NCI-H2029 treated with DMSO at 0.1 percent for 48 hours (cell line): ENCODE measurements around the gene KRTAP10-11.
"Not testable (repeated sequence)": the region's sequence is repeated elsewhere in the genome, so short reads cannot be mapped to it uniquely, and the experiment has no call there.

Experiments
- DNase-seq: peaks from one replicate; lab custom pipeline; 2025; lab: John Stamatoyannopoulos, UW

KRTAP10-11 gene, protein sequence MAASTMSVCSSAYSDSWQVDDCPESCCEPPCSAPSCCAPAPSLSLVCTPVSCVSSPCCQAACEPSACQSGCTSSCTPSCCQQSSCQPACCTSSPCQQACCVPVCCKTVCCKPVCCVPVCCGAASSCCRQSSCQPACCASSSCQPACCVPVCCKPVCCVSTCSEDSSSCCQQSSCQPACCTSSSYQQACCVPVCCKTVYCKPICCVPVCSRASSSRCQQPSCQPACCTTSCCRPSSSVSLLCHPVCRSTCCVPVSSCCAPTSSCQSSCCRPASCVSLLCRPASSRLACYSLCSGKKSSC

DNA sequence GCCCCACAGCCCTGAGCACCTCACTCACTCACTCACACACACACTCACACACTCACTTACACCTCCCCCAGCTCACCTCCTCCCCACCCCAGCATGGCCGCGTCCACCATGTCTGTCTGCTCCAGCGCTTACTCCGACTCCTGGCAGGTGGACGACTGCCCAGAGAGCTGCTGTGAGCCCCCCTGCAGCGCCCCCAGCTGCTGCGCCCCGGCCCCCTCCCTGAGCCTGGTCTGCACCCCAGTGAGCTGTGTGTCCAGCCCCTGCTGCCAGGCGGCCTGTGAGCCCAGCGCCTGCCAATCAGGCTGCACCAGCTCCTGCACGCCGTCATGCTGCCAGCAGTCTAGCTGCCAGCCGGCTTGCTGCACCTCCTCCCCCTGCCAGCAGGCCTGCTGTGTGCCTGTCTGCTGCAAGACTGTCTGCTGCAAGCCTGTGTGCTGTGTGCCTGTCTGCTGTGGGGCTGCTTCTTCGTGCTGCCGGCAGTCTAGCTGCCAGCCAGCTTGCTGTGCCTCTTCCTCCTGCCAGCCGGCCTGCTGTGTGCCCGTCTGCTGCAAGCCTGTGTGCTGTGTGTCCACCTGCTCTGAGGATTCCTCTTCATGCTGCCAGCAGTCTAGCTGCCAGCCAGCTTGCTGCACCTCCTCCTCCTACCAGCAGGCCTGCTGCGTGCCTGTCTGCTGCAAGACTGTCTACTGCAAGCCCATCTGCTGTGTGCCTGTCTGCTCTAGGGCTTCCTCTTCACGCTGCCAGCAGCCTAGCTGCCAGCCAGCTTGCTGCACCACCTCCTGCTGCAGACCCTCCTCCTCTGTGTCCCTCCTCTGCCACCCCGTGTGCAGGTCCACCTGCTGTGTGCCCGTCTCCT is at the start of gene KRTAP10-11:
TSS of gene KRTAP10-11 (plus strand) at position 49 of the 856 bp plus-strand sequence. CDS start at position 94, 45 bp downstream.
- DNase-seq = not testable (repeated sequence)

DNA sequence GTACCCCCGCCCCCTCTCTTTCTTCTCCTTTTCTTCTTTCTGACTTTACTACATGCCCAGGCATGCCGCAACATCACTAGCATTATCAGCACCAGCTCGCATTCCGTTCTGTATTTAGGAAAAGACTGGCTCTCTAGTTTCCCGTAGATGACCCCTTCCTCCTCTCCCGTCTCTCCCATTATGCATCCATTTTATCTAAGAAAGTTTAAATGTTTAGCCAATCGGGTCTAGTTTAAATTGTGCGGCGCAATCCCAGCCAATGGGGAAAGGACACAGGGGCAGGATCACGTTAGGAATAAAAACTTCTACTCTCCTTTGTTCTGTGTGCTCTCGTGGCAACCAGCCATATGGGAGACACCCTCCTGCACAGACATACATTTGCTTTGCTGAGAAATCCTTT is 48.2 kb upstream of the KRTAP10-11 start:
- no peak for DNase-seq

DNA sequence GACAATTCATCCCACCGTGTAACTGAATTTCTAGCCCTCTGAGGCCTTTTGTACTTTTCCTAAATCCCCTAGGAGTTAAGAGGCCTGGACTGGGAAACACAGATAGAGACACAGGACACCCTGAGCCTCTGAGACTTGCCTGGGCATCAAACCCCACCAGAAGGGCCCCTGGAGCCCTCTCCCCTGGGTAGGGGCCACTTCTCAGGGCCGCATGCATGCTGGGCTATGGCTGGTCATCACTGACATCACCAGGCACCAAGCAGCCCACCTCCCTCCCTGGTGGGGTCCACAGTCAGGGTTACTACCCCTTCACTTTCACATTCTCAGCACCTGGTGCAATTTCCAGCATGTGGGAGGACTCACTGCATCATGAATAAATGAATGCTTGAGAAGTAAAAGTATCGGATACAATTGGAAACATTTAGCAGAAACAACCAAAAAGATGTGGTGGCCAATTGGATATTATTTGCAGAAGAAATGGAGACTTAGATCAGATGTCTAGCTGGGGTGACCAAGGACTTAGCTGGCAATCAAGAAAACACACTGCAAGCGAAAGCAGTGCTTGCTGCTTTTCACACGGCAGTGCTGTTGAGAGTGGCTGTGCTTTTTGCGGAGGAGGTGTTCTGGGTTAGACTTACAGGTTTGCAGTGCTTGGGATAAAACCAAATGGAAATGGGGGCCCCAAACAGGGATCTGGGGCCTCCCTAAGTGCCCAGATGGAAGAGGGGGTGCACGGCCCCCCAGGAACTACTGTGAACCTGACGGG is 46.8 kb upstream of the KRTAP10-11 start:
- no peak for DNase-seq

DNA sequence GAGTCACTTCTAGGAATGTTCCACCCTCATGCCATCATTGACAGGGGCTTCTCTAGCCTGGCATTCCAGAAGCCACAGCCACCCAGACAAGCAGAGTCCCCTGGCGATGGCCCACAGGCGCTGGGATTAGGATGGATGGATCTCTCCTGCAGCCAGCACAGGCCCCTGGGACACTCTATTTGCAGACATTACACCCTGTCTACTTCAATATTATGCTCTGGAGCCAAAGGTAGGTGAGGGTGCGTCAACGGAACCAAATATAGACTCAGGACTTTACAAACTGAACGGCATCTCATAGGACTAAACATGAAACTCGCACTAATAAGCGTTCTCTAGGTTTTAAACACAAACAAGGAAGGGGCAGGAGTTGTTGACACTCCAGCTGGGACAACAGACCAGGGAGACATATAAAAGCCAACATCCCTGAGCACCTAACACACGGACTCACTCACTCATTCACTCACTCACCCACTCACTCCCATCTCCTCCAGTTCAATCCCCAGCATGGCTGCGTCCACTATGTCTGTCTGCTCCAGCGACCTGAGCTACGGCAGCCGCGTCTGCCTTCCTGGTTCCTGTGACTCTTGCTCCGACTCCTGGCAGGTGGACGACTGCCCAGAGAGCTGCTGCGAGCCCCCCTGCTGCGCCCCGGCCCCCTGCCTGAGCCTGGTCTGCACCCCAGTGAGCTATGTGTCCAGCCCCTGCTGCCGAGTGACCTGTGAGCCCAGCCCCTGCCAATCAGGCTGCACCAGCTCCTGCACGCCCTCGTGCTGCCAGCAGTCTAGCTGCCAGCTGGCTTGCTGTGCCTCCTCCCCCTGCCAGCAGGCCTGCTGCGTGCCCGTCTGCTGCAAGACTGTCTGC is 45.9 kb upstream of the KRTAP10-11 start, which contains the start of gene KRTAP10-7:
TSS of gene KRTAP10-7 (plus strand) at position 480 of the 861 bp plus-strand sequence. CDS start at position 505, 25 bp downstream.
- DNase-seq = not testable (repeated sequence)

DNA sequence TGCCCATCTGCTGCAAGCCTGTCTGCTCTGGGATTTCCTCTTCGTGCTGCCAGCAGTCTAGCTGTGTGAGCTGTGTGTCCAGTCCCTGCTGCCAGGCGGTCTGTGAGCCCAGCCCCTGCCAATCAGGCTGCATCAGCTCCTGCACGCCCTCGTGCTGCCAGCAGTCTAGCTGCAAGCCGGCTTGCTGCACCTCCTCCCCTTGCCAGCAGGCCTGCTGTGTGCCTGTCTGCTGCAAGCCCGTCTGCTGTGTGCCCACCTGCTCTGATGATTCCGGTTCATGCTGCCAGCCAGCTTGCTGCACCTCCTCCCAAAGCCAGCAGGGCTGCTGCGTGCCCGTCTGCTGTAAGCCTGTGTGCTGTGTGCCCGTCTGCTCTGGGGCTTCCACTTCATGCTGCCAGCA is 45.1 kb upstream of the KRTAP10-11 start:
- DNase-seq = not testable (repeated sequence)

DNA sequence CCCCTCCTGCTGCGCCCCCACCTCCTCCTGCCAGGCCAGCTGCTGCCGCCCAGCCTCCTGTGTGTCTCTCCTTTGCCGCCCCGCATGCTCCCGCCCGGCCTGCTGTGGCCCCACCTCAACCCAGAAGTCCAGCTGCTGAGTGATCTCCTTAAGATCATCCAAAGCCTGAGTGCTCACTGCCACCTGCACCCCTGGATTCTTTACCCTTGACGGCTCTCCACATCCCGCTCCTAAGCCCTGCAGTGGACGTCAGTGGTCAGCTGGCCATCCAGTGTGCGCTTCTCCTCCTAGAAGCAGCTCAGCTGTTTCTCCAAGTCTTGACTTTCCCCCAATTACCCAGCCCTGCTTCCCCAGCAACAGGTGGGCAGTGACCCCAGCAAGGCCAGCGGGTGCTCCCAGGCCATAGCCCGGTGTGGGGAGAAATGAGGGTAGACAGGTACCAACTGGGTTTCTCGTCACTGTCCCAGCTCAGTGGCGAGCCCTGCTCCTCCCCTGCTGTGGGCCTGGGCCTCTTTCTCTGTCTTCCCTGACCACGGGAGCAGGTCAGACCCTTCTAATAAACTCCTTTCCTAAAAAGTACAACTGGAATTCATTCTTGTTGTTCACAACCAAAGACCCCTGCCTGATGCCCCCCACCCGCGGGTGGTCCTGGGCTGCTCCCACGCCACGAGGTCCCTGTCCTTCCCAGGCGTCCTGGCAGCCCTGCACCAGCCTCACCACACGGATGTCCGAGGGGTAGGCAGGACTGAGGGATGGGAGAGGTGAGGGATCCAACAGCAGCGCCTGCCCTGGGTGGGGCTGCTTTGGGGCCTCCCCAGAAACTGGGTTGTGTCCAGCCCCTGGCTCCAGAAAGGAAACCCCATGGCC is 44.4 kb upstream of the KRTAP10-11 start:
- DNase-seq = no peak

DNA sequence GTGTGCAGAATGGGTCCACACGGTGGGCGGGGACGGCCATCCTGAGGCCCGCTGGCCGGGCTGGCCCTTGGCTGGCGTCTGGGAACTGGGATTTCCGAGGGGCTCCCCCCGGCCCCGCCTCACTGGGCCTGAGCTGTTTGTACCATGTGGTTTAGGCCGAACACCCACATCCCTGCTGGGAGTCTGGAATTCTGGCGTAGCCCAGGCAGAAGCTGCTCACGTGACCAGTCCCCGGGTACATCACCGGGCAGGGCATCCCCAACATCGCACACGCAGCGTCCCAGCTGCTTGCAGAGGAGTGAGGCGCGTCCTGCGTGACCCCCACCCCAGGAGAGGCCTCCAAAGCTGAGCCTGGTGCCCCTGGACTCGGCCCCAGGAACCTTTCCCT is 43.8 kb upstream of the KRTAP10-11 start:
- DNase-seq = no peak

DNA sequence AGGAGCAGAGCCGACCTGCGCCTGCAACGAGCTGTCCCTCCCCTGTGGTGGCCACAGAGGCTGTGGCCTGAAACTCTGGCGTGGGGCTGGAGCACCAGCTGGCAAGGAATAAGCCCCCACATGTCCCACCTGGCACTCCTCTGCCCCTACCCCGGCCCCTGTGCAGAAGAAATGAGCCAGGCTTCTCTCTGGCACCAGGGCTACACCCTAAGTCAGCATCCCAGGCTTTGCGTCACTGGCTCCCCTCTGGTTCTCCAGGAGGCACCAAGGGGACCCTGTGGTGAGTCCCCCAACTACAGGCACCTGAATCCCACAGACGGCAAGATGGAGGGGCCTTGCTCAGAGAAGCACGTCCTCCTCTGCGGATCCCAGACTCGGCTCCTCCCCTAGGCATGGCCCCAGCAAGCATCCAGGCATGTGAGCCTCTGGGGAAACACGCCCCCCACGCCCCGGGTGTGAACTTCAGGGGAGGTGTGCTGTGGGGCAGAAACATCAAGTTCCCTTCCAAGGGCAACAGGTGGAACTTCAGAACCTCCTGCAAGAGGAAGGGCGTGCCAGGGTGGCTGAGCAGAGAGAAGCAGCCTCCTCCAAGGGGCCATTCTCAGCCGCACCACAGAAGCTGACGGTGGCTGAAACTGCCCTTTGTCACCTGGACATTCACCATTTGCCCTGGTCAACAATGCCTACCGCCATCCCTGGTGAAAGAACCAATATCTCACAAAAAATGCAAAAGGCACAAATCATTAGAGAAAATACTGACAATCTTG is 42.9 kb upstream of the KRTAP10-11 start:
- no peak for DNase-seq

DNA sequence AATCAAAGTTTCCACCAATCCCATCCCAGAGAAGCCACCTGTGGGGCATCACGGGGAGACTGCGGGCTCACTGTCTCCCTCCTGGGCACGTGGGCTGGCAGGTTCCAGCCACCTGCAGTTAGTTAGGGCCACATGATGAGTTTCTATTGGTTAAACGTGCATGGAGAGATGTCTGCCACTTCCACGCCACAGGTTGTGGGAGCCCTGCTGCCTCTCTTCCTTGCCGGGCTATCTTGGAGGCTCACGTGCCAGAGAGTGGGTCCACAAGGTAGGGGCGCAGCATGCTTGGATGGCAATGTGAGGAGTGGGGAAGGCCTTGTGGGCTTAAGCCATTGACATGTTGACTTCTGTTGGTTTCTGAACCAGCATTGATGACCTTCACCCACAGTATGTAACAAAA is 42.3 kb upstream of the KRTAP10-11 start:
- DNase-seq = no peak

DNA sequence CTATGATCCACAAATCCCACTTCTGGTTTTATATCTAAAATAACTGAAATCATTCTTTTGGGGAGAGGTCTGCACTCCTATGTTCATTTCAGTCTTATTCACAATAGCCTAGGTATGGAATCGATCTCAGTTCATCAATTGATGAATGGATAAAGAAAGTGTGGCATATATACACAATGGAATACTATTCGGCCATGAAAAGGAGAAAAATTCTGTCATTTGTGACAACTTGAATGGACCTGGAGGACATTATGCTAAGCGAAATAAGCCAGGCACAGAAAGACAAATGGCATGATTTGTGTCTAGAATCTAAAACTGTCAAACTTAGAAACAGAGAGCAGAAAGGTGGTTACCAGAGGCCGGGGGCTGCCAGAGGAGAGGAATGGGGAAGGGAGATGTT is 39.7 kb upstream of the KRTAP10-11 start:
- DNase-seq = no peak

DNA sequence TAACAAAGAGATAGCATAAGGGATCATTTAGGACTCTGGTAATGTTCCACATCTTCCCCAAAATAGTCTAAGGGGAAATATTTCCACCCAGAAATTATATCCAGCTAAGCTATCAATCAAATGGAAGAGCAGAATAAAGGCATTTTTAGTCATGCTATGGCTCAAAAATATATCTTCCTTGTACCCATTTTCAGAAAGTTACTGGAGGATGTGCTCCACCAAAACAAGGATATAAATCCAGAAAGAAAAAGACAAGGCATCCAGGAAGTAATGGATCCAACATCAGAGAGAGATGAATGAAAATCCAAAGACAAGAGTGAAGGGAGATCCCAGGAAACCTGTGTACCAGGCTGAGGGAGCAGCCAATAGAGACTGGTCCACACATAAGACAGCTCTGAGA is 37.0 kb upstream of the KRTAP10-11 start:
- no peak for DNase-seq

DNA sequence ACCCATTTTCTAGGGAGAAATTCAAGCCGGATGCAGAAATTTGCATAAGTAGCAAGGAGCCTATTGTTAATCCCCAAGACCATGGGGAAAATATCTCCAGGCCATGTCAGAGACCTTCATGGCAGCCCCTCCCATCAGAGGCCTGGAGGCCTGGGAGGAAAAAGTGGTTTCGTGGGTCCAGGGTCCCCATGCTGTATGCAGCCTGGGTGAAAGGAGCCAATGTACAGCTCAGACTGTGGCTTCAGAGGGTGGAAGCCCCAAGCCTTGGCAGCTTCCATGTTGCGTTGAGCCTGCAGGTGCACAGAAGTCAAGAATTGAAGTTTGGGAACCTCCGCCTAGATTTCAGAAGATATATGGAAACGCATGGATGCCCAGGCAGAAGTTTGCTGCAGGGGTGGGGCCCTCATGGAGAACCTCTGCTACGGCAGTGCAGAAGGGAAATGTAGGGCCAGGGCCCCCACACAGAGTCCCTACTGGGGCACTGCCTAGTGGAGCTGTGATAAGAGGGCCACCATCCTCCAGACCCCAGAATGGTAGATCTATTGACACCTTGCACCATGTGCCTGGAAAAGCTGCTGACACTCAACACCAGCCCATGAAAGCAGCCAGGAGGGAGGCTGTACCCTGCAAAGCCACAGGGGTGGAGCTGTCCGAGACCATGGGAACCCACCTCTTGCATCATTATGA is 35.9 kb upstream of the KRTAP10-11 start:
- not testable (repeated sequence) for DNase-seq

DNA sequence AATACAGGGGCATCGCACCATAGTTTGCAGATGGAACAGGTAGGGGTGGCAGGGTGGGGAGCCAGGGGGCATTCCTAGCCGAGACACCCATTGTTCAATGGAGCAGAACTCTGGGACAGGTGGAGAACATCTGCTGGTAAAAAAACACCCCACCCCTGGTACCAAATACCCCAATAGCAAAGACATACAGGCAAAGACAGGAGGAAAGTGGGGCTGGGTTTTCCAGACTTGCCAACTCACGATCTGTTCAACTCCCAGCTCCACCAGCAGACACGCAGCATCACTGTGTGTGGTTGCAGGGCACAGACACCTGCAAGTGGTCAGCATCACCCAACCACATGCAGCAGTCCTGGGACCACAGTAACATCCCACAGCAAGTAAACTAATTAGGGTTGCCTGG is 34.7 kb upstream of the KRTAP10-11 start:
- no peak for DNase-seq

DNA sequence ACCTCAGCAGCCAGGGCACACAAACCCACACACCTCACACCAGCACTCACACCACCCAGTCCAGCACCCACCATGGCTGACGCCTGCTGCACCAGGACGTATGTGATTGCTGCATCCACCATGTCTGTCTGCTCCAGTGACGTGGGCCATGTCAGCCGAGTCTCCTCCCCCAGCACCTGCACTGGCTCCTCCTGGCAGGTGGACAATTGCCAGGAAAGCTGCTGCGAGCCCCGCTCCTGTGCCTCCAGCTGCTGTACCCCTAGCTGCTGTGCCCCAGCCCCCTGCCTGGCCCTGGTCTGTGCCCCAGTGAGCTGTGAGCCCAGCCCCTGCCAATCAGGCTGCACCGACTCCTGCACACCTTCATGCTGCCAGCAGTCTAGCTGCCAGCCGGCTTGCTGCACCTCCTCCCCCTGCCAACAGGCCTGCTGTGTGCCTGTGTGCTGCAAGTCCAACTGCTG is 34.2 kb upstream of the KRTAP10-11 start, which contains the start of gene KRTAP10-8:
TSS of gene KRTAP10-8 (plus strand) at position 51 of the 458 bp plus-strand sequence. CDS start at position 73, 22 bp downstream.
- DNase-seq = no peak

DNA sequence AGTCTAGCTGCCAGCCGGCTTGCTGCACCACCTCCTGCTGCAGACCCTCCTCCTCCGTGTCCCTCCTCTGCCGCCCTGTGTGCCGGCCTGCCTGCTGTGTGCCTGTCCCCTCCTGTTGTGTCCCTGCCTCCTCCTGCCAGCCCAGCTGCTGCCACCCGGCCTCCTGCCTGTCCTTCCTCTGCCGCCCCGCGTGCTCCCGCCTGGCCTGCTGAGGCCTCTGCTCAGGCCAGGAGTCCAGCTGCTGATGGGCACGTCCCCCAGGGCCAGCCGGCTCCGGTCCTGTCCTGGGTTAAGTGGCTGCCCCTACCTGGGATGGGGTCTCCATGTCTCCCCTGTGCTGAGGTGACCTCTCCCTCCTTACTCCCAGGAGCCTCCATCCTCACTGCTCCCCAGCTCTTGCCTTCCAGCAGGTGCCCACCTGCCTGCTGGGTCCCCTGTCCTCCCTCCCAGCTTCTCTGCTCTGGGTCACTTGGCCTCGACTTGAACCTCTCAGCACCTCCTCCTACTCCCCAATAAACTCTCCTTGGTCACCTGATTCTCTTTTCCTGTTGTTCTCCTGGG is 33.5 kb upstream of the KRTAP10-11 start:
- DNase-seq = no peak

DNA sequence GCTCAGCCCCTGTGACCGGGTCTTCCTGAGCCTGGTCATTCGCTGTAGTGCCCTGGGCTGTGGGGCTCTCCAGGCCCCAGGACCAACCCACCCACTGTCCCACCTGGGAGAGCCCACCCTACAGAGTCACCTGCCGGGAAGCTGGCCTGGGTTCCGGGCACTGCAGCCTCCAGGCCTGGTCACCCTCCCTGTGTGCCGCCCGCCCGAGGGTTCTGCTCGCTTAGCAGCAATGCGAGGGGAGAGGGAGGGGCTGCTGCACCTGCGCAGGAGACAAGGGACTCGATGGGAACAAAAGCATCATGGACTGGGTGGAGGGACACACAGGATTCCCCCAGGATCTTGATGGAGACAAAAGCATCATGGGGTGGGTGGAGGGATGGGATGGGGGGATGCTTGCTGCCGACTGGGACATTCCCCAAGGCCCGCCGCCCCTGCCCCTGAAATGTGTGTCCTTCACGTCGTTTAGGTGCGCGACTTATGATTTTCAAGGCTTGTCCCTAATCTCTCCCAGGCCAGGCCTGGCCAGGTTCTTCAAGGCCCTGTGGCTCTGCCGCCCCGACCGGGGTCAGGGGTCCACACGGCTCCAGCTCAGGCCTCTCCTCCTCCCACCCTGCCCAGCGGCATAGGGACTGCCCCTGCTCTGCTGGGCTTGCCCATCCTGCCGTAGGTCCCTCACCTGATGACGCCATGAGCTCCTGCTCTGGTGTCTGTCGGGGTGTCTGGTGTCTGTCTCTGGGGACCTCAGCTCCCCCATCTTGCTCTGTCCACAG is 32.6 kb upstream of the KRTAP10-11 start:
- DNase-seq = no peak

DNA sequence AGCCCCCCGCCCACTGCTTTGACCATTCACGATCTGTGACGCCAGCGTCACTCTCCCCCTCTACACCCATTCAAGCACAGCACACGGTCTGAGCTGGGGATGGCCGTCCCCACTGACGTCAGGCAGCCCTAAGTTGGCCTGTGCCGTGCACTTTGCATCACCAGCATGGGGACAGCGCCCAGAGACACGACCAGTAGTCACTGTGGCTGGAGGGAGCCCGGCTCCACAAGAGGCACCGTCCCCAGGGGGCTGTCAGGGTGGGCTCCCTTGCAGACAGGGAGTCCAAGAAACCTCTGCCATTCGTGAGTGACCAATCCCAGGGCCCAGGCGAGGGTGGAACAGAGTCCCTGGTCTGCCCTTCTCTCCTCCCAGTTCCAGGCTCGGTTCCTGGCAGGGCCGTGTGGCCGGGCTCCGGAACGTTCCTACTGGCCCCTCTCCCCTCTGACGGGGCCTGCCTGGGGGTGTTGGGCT is 32.0 kb upstream of the KRTAP10-11 start:
- DNase-seq = no peak
